SK-N-SH treated with all-trans-retinoic acid at 6 μM for 48 hours (cell line): Measurements from ENCODE around the gene TMED1.
A peak's percentile ranks its signal among the peaks of the same experiment; 100 is the strongest.

Experiments used
- ATAC-seq: fragments of 200-7000 bp; cut with Tn5 transposase; 3 replicates; pipeline ENCODE4 v1.9.1; 2020; ENCODE audit warnings: mild to moderate bottlenecking, moderate library complexity
- ARNTL ChIP-seq: fragments of 450-650 bp; formaldehyde crosslinking; IDR thresholded peaks from 2 replicates; pipeline ENCODE4 v1.5.0; 2020; ENCODE audit warnings: low read depth, mild to moderate bottlenecking, moderate library complexity, borderline replicate concordance
- BACH2 ChIP-seq: fragments of 250-450 bp; sonication (Bioruptor Pico); IDR thresholded peaks from 2 replicates; pipeline ENCODE4 v1.9.0; 2021; ENCODE audit warnings: mild to moderate bottlenecking, borderline replicate concordance
- CREB5 ChIP-seq: fragments of 250-450 bp; sonication (Bioruptor Pico); IDR thresholded peaks from 2 replicates; pipeline ENCODE4 v1.5.1; 2020; ENCODE audit warnings: low read depth, mild to moderate bottlenecking, moderate library complexity
- CSDC2 ChIP-seq: fragments of 250-450 bp; sonication (Bioruptor Pico); IDR thresholded peaks from 2 replicates; pipeline ENCODE4 v1.5.0; 2020; ENCODE audit warnings: mild to moderate bottlenecking, moderate library complexity
- CSRNP3 ChIP-seq: fragments of 250-450 bp; sonication (Bioruptor Pico); IDR thresholded peaks from 2 replicates; pipeline ENCODE4 v1.5.1; 2021; ENCODE audit warnings: mild to moderate bottlenecking, moderate library complexity
- ESRRG ChIP-seq: fragments of 250-450 bp; sonication (Bioruptor Pico); IDR thresholded peaks from 2 replicates; pipeline ENCODE4 v1.6.1; 2021; ENCODE audit warnings: mild to moderate bottlenecking
- GLIS3 ChIP-seq: fragments of 250-450 bp; sonication (Bioruptor Pico); IDR thresholded peaks from 2 replicates; pipeline ENCODE4 v1.5.0; 2020; ENCODE audit warnings: mild to moderate bottlenecking, moderate library complexity
- ISL1 ChIP-seq: fragments of 250-450 bp; sonication (Bioruptor Pico); IDR thresholded peaks from 2 replicates; pipeline ENCODE4 v2.1.2; 2022; ENCODE audit warnings: mild to moderate bottlenecking, moderate library complexity
- OSR1 ChIP-seq: fragments of 250-450 bp; sonication (Bioruptor Pico); IDR thresholded peaks from 2 replicates; pipeline ENCODE4 v1.8.0; 2022; ENCODE audit warnings: moderate library complexity, mild to moderate bottlenecking, inconsistent platforms
- PATZ1 ChIP-seq: fragments of 250-450 bp; sonication (Bioruptor Pico); IDR thresholded peaks from 2 replicates; pipeline ENCODE4 v1.8.0; 2020; ENCODE audit warnings: mild to moderate bottlenecking, moderate library complexity, borderline replicate concordance
- POU6F1 ChIP-seq: fragments of 250-450 bp; sonication (Bioruptor Pico); IDR thresholded peaks from 2 replicates; pipeline ENCODE4 v1.8.0; 2021; ENCODE audit warnings: low read depth, mild to moderate bottlenecking, moderate library complexity, borderline replicate concordance
- PPARA ChIP-seq: fragments of 250-450 bp; sonication (Bioruptor Pico); IDR thresholded peaks from 2 replicates; pipeline ENCODE4 v1.5.0; 2020; ENCODE audit warnings: mild to moderate bottlenecking, borderline replicate concordance
- RARB ChIP-seq: fragments of 250-450 bp; sonication (Bioruptor Pico); IDR thresholded peaks from 2 replicates; pipeline ENCODE4 v1.8.0; 2021; ENCODE audit warnings: mild to moderate bottlenecking, moderate library complexity
- SNAI2 ChIP-seq: fragments of 250-450 bp; sonication (Bioruptor Pico); IDR thresholded peaks from 2 replicates; pipeline ENCODE4 v1.5.0; 2020; ENCODE audit warnings: mild to moderate bottlenecking, moderate library complexity
- TCF4 ChIP-seq: fragments of 250-450 bp; sonication (Bioruptor Pico); IDR thresholded peaks from 2 replicates; pipeline ENCODE4 v1.8.0; 2021; ENCODE audit warnings: mild to moderate bottlenecking, moderate library complexity, borderline replicate concordance
- TOX ChIP-seq: fragments of 250-450 bp; sonication (Bioruptor Pico); IDR thresholded peaks from 2 replicates; pipeline ENCODE4 v1.8.0; 2021; ENCODE audit warnings: mild to moderate bottlenecking, moderate library complexity, borderline replicate concordance
- ZC3H10 ChIP-seq: fragments of 250-450 bp; sonication (Bioruptor Pico); IDR thresholded peaks from 2 replicates; pipeline ENCODE4 v1.5.1; 2021; ENCODE audit warnings: mild to moderate bottlenecking, moderate library complexity
- ZFP3 ChIP-seq: fragments of 250-450 bp; sonication (Bioruptor Pico); IDR thresholded peaks from 2 replicates; pipeline ENCODE4 v1.5.0; 2020; ENCODE audit warnings: mild to moderate bottlenecking, moderate library complexity
- ZFP30 ChIP-seq: fragments of 450-650 bp; formaldehyde crosslinking; IDR thresholded peaks from 2 replicates; pipeline ENCODE4 v1.5.0; 2022; ENCODE audit warnings: mild to moderate bottlenecking, moderate library complexity
- ZNF565 ChIP-seq: fragments of 450-650 bp; formaldehyde crosslinking; conservative IDR thresholded peaks from 2 replicates; pipeline ENCODE4 v1.5.0; 2020; ENCODE audit warnings: low read depth, mild to moderate bottlenecking, moderate library complexity
- ZNF70 ChIP-seq: fragments of 450-650 bp; formaldehyde crosslinking; IDR thresholded peaks from 2 replicates; pipeline ENCODE4 v1.5.0; 2020; ENCODE audit warnings: mild to moderate bottlenecking, moderate library complexity
- ZNF8 ChIP-seq: fragments of 450-650 bp; formaldehyde crosslinking; IDR thresholded peaks from 2 replicates; pipeline ENCODE4 v1.5.0; 2020; ENCODE audit warnings: mild to moderate bottlenecking, moderate library complexity

TMED1 gene

GRCh38 chr19:10815007-10815536 is 20.9 kb downstream of the TMED1 start:
- ATAC-seq: no peak
- TF ChIP-seq ZNF8: no peak
- TF ChIP-seq GLIS3 (CRISPR knock-in tag): no peak
- TF ChIP-seq ZNF565 (CRISPR knock-in tag): peak; percentile 66; the same call in 1 of the 2 replicates

GRCh38 chr19:10812902-10813404 is 23.1 kb downstream of the TMED1 start:
- peak; percentile 86 for ATAC-seq
- TF ChIP-seq GLIS3 (CRISPR knock-in tag): no peak

GRCh38 chr19:10812196-10812595 is 23.8 kb downstream of the TMED1 start:
- TF ChIP-seq RARB (CRISPR knock-in tag) (no peak), PPARA (CRISPR knock-in tag) (no peak), CSRNP3 (CRISPR knock-in tag) (no peak), TOX (CRISPR knock-in tag) (no peak), ZC3H10 (CRISPR knock-in tag) (no peak), ZFP30 (CRISPR knock-in tag) (no peak), POU6F1 (CRISPR knock-in tag) (no peak), ZFP3 (CRISPR knock-in tag) (no peak), ZNF70 (no peak), ESRRG (no peak), ISL1 (no peak), TCF4 (no peak), PATZ1 (CRISPR knock-in tag) (no peak), ZNF565 (CRISPR knock-in tag) (no peak), CSDC2 (CRISPR knock-in tag) (no peak), SNAI2 (CRISPR knock-in tag) (no peak), GLIS3 (CRISPR knock-in tag) (no peak), BACH2 (CRISPR knock-in tag) (no peak)
- no peak for ATAC-seq

GRCh38 chr19:10811391-10812111 is 24.5 kb downstream of the TMED1 start:
- ATAC-seq: no peak
- TF ChIP-seq TCF4: no peak
- TF ChIP-seq ZNF70: no peak
- no peak for TF ChIP-seq ZNF8
- no peak for TF ChIP-seq ZFP30 (CRISPR knock-in tag)
- TF ChIP-seq ZFP3 (CRISPR knock-in tag): no peak
- TF ChIP-seq, all 23 proteins: peak for 0

- TF ChIP-seq ZFP30 (CRISPR knock-in tag) (no peak), CREB5 (no peak), TOX (CRISPR knock-in tag) (no peak), ZC3H10 (CRISPR knock-in tag) (no peak), TCF4 (no peak), ESRRG (no peak), ZNF70 (no peak), SNAI2 (CRISPR knock-in tag) (no peak), ARNTL (CRISPR knock-in tag) (no peak), PPARA (CRISPR knock-in tag) (no peak), ZFP3 (CRISPR knock-in tag) (no peak), ZNF565 (CRISPR knock-in tag) (no peak), ZNF8 (no peak), OSR1 (CRISPR knock-in tag) (no peak), POU6F1 (CRISPR knock-in tag) (no peak), BACH2 (CRISPR knock-in tag) (no peak)
- ATAC-seq: no peak
Observed at GRCh38 chr19:10809651-10810285, 26.2 kb downstream of the TMED1 start.
